NCI-H1417 (cell line): ENCODE data around the gene KAT2B.

Experiments used
- DNase-seq, 3 experiments: peaks; one replicate each; lab custom pipeline; 2025; lab: John Stamatoyannopoulos, UW

The KAT2B gene

DNA sequence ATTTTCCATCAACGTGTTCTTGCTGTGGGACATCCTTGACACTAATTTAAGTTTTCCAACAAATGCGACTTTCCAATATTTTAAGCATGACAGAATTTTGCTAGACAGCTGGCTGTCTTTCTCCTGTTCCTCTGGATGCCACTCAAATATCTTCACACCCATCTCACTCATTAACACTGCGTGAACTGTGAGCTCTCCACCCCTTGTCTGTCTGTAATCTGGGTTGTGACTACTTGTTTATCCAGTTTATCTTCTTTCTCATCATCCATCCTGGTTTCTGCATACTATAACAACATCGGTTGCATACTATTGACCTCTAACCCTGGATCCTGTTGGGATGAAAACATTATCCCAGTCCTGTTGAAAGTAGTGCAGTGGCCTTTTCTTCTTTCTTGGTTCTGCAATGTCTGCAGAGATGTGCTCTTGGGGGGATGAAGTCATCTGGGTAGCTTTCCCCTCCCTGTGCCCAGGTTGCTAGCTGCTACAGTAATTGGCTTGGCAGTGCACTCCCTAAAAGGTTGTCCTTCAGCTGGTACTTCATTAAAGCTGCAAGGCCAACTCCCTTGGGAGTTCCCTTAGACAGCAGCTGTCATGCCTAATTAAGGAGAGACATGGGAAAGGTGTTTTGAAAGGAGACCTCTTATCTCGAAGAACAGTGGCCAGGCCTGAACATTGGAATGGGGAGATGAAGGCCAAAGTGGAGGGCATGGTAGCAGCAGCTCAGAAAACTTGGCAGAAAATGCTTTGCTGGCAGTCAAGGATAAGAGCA is 24.7 kb downstream of the KAT2B start:
- DNase-seq: peak in 2 of 3 experiments; percentile 29 to 56

- no peak for DNase-seq
These were observed 25.8 kb downstream of the KAT2B start for GRCh38 chr3:20066079-20066478.

GRCh38 chr3:20066850-20067617 is 26.8 kb downstream of the KAT2B start:
- no peak for DNase-seq

GRCh38 chr3:20068512-20069177 is 28.4 kb downstream of the KAT2B start:
- no peak for DNase-seq

GRCh38 chr3:20069178-20069532 is 28.9 kb downstream of the KAT2B start:
- DNase-seq: no peak

GRCh38 chr3:20071175-20071574 is 30.9 kb downstream of the KAT2B start:
- no peak for DNase-seq

DNA sequence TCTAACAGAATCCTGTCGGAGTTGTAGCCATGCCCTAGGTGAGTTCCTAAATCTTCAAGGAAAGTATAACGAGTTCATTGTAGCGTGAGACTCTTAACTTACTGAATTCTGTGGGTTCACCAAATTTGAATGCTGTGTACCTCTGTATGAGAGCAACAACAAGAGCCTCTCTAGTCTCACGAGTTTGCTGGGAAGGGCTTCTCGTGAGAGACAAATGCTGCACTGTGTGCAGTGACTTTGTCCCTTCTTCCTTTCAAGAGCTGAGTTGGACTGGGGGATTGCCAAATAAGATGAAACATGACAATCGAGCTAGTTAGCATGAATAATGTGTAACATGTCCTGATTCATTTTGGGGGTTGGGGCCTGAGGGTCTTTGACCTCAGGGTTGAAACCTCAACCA is 32.2 kb downstream of the KAT2B start:
- no peak for DNase-seq

DNA sequence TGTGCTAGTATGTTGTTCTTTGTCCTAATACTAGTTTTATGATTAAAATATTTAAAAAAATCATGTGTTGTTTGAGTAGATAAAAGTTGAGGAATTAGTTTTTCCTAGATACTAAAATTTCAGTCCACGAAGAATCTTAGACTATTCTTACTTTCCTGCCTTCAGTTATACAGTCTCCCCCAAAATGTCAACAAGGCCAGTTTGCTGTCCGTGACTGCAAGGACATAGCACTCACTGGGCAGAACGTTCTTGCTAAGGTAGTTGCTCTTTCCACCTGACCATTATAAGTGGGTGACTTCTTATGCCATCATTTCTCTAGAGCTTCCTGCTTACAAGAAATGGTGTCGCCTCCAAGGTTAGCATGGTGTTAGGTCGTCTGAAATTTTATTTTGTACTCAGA is 32.8 kb downstream of the KAT2B start:
- no peak for DNase-seq

- DNase-seq: no peak
These were observed 33.4 kb downstream of the KAT2B start for GRCh38 chr3:20073683-20074082.

DNA sequence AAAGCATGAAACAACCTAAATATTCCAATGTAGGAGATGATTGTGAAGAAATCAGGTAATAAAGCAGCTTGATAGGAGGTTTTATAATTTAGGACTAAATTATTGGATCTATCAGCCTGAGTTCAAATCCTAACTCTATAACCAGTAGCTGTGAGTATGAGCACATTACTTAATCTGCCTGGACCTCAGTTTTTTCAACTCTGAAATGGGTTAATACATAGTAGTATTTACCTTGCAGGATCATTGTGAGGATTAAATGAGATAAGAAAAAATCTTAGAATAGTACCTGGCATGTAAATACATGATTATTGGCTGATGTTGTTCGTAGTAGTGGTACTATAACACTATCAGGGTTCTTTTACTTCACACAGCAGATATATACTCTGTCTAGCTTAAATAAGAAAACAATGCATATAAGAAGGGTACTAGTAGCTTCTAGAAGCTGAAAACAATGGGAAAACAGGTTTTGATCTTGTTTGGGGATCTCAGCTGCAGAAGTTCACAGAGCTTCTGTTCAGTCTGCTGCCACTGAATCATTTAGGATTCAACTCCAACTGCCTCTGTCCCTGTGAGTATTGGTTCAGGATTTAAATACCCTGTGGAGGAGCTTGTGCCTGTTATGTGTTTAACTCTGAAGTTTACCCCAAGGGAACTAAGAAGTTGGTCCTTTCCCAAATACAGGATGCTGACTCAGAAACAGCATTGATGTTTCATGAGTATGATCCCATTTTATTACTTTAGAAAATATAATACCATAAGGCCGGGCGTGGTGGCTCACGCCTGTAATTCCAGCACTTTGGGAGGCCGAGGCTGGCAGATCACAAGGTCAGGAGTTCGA is 34.2 kb downstream of the KAT2B start:
- DNase-seq: no peak

GRCh38 chr3:20075197-20075596 is 35.0 kb downstream of the KAT2B start:
- DNase-seq: no peak

DNA sequence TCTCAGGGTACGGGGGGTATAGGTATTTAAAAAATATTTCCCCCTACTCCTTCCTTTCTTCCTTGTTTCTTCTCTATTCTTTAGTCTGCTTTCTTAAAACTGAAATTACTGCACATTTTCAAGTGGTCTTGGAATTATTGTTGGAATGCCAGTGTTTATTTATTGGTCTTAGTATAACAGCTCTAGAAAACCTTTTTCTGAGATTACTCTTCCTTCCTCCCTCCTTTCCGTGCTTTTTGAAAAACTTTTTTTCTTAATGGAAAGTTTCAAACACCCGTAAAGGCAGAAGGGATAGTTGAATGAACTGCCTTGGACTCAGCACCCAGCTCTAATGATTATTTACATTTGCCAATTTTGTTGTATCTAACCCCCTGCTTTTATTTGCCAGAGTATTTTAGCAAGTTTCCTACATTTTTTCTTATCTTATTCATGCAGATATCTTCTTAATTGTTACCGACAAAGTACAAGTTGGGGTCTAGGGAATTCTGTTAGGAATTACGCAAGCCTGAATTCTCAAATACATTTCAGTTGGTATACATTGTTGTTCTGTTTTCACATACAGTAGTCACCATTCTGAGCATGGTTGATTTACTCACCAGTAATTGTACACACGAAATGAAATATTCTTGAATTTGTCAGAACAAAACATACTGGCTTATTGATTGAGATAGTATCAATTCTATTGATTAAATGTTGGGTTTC is 36.2 kb downstream of the KAT2B start:
- DNase-seq: no peak

GRCh38 chr3:20077068-20077467 is 36.8 kb downstream of the KAT2B start:
- no peak for DNase-seq

GRCh38 chr3:20078194-20078714 is 38.0 kb downstream of the KAT2B start:
- peak in 2 of 3 experiments; percentile 24 to 26 for DNase-seq

DNA sequence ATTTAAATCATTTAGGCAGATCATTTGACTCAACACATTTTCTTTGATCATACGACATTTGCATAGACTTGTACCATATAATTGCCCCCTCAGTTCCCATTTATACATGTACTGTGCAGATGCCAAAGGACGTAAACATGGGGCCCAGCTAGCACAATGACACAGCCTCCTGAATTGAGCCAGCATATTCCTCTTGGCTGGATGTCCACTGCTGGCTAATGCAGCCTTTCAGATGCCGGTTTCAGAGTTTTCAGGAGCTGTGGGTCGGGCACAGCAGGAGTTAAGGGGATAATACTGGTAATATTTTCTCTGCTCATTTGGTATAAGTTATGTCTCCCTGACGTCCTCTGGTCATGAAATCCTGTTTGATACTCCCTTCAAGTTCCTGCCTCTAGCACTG is 39.4 kb downstream of the KAT2B start:
- no peak for DNase-seq

DNA sequence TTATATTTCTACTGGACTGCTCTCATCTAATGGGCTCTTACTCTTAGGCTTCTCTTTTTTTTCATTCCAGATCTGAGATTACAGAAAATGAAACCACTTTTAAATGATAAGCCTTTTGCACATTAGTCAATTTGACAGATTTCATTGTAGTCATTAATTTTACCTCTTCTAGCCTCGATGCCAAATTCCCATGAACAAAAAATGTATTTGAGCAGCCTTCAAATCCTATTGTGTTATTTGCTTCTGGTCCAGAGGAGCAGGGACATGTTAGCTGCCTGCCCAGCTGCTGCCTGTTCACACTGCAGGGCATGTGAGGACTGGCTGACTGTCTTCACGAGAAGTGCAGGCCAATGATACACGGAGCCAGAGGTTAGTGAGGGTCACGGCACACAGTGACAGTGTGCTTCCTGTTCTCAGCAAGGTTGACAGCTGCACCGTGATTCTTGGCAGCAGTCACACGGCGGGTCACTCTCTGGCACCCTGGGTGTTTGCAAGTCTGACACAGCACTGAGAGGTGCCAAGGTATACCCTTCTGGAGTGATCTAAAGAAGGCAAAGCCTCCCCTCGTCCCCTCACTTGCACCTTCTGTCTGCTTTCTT is 40.8 kb downstream of the KAT2B start:
- peak; percentile 24 to 78 (median 51) for DNase-seq

DNA sequence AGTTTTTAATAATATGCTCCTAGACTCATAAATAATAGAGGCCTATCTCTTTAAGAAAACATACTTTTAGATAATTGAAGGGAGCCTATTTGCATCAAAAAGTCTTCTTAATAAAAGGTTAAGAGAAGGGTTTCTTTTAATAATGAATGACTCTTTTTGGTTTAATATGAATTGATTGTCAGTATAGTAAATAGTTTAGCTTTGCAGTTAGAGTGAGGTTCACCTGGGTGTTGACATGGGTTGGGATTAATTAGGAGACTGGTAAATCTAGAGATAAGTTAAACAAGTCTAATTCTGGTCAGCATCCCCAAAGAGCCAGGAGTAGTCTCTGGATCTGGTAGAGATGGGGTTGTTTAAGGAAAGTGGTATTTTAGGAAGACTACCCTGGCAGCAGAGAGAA is 43.0 kb downstream of the KAT2B start:
- no peak for DNase-seq

DNA sequence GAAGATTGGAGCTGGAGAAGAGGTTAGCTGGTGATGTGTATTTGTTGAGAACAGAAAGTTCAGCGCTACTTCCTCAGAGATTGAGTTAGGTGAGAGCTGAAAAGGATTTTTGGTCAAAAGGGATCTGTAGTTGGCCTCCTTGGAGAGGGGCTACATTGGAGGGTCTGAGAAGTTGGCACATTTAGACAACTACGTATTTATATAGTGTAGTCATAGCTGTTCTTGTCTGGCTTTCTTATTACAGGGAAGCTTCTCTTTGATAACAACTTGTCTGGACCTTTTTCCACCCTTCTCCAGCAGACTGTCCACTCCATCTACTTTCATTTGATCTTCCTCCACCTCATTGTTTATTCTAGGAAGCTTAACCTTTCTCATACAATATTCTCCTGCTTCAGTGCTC is 43.7 kb downstream of the KAT2B start:
- no peak for DNase-seq

DNA sequence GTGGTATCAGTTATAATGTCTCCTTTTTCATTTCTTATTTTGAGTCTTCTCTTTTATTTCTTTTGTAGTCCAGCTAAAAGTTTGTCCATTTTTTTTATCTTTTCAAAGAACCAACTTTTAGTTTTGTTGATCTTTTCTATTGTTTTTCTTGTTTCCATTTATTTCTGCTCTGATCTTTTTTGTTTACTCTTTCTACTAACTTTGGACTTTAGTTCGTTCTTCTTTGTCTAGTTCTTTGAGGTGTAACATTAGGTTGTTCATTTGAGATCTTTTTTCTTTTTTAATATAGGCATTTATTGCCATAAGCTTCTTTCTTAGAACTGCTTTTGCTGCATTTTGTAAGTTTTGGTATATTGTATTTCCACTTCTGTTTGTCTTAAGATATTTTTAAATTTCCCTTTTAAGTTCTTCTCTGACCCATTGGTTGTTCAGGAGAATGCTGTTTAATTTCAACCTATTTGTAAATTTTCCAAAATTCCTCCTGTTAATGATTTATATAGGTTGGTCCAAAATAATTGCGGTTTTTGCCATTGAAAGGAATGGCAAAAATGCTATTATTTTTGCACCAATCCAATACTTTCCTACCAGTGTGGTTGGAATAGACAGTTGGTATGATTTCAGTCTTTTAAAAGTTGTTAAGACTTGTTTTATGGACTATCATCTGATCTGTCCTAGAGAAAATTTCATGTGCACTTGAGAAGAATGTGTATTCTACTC is 51.2 kb downstream of the KAT2B start:
- DNase-seq: no peak

- DNase-seq: no peak
These were observed 55.2 kb downstream of the KAT2B start for GRCh38 chr3:20095470-20095869.
